ENCODE data around the gene RNF112.

RNF112 gene, protein sequence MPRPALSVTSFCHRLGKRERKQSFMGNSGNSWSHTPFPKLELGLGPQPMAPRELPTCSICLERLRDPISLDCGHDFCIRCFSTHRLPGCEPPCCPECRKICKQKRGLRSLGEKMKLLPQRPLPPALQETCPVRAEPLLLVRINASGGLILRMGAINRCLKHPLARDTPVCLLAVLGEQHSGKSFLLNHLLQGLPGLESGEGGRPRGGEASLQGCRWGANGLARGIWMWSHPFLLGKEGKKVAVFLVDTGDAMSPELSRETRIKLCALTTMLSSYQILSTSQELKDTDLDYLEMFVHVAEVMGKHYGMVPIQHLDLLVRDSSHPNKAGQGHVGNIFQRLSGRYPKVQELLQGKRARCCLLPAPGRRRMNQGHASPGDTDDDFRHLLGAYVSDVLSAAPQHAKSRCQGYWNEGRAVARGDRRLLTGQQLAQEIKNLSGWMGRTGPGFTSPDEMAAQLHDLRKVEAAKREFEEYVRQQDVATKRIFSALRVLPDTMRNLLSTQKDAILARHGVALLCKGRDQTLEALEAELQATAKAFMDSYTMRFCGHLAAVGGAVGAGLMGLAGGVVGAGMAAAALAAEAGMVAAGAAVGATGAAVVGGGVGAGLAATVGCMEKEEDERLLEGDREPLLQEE

GRCh38 chr17:19410875-19411620 lies at the start of gene RNF112:
Gene RNF112, plus strand, starts transcription at chr17:19411232. Its CDS starts 177 bp downstream, at chr17:19411409.
- no peak for DNase-seq (ENCODE audit: low read depth, low spot score)
- H3K27ac ChIP-seq: no peak within 1 kb of the TSS

DNA sequence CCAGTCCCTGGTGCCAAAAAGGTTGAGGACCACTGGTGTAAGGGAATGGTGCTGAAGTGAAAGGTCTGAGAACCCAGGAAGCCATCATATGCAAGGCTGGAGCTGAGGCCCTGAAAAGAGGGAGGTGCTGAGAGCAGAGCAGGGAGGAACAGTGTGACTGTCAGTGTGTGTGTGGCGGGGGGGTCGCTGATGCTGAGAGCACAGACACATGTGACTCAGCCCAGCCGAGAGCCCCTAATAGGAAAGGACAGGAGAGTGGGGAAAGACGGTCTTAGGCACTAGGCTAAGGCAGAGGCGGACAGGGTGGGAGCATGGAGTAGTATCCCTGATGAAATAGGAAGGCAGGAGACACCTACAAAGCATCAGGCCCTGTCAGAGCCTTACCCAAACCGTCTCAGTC lies 49.7 kb upstream of the RNF112 start:
- DNase-seq (ENCODE audit: low read depth, low spot score): no peak
- no peak overlapping the region for H3K27ac ChIP-seq

DNA sequence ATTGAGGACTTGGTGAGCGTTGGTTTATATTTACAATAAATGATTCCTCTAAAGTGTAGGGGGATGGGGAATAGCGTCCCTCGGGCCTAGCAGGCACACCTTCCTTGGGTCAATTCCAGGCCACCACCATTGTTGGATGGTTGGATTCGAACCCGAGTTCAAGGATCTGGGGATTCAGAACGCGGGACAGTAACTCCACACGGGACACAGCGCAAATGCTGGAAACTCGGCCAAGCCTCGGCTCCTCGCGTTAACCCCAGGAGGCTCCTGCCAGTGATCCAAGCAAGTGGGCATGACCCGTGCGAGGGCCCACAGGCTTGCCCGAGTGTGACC lies 49.1 kb upstream of the RNF112 start:
- peak overlapping the region; percentile 59 for H3K27ac ChIP-seq
- no peak for DNase-seq (ENCODE audit: low read depth, low spot score)

DNA sequence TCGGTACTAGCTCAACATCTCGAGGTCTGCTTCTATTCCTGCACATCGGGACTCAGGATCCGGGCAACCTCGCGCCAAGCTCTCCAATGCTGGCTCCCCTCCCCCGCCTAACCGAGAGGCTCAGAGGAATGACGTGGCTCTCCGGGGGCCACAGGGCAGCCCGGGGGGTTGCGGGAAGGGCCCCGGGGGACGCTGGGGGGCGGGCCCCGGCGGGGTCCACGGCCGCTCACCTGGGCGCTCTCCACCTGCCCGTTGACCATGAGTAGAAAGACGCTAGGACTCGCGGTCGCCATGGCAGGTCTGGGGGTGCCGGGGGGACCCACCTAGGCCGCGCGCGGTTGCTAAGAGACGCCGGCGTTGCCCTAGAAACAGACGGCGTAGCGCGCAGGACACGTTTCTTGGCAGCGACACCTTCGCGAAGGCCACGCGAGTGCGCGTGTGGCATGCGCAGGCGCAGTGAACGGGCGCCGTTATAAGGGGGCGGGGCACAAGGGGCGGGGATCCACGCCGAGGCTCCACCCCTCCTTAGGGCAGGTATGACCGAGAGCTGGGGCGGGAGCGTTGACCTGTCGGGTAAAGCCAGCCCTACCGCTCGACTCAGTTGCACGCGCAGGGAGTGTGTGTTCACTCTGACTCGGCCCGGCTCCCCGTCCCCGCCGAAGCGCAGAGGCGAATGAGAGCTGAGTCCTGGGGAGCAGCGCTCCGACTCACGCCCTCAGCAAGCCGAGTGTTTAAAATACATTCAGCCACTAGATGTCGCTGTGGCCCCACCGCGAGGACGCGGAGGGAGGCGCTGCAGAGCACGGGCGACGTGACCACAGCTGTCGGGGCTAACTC lies 48.5 kb upstream of the RNF112 start, which contains the start of gene B9D1:
B9D1 (minus strand) TSS at position 447 of the 837 bp plus-strand sequence; CDS start at position 293, 154 bp downstream.
- peak within 1 kb of the TSS; percentile 59 for H3K27ac ChIP-seq
- DNase-seq (ENCODE audit: low read depth, low spot score): peak; percentile 45

DNA sequence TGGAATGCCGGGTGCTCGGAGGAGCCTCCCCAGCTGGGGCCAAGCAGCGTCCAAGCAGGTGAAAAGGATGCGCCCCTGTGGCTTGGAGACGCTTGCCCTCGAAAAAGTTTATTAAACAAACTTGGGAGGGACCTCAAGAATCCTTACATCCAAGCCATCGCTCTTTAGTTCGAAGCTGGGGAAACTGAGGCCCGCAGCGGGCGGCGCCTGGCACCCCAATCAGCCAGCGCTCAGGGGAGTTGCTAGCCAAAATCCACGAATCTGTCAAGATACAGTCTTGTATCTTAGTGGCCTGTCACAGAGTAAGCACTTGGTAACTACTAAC lies 48.0 kb upstream of the RNF112 start:
- DNase-seq (ENCODE audit: low read depth, low spot score): no peak
- H3K27ac ChIP-seq: peak overlapping the region; percentile 59

GRCh38 chr17:19363460-19364035 lies 47.5 kb upstream of the RNF112 start:
- no peak overlapping the region for H3K27ac ChIP-seq
- no peak for DNase-seq (ENCODE audit: low read depth, low spot score)

DNA sequence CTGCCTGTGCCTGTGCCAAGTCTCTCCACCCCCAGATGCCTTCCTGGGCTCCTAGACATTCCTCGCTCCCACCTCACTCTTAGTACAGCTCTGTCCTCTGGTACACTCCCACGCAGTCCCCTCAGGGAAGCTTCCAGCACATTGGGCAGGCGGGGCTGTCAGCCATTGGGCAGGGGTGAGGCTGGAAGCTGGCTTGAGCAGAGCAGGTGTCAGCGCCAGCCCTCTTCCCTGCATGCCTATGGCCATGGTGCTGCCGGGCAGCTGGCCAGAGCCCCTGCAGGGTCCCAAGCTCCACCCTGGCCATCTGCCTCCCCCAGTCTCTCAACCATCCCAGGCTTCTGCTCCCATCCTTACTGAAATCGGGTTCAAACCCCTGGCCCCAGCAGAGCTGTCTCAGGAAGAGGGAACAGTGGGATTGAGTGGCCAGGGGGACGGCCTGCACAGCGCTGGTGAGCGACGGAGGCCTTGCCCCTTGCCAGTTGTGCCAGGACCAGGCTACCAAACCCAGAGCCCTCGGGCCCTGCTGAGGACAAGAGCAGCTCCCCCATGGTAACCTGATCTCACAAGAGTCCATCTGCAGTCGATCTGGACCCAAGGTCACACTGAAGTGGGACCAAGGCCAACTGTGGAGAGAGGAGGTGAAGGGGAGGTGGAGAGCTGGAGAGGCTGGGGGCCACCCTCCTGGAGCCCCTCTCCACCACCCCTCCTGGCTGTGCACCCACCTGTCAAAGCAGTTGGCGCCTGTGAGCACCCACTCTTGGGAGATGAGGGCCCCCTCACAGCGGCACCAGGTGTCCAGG lies 46.1 kb upstream of the RNF112 start:
- no peak overlapping the region for H3K27ac ChIP-seq
- DNase-seq (ENCODE audit: low read depth, low spot score): no peak

GRCh38 chr17:19365499-19365817 lies 45.6 kb upstream of the RNF112 start:
- no peak overlapping the region for H3K27ac ChIP-seq
- no peak for DNase-seq (ENCODE audit: low read depth, low spot score)

- no peak for DNase-seq (ENCODE audit: low read depth, low spot score)
- H3K27ac ChIP-seq: no peak overlapping the region
Observed at GRCh38 chr17:19365833-19366636, 45.0 kb upstream of the RNF112 start.

DNA sequence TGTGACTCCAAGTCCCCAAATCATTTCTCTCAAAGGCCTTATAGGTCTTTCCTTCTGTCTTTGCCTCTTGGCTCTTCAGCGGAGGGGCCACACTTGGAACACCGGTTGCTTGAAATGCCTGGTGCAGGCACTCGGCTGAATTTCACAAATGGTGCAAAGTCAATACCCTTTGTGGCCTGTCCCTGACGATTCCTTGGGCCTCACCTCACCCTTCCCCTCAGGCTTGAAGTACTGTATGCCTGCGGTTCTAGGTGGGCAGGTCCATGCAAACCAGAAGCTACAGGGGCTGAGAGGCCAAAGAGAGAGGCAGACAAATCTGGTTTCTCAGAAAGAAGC lies 44.4 kb upstream of the RNF112 start:
- H3K27ac ChIP-seq: no peak overlapping the region
- no peak for DNase-seq (ENCODE audit: low read depth, low spot score)

DNA sequence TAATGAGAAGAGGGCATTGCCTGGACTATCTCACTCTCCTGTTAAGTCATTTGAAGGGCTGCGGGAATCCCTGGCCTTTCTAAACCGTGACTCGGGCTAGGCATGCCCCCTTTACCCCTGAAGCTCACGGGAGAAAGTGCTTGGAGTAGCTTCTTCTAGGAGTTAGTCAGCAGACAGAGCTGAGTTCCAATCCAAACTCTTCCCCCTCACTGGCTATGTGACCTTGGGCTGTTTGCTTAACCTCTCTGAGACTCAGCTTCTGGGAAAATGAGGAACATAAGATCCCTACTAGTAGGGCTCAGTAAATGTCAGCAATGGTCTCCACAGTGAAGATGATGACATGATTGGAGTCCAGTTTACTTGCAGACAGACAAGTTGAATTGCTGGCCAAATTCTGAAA lies 42.8 kb upstream of the RNF112 start:
- no peak for DNase-seq (ENCODE audit: low read depth, low spot score)
- no peak overlapping the region for H3K27ac ChIP-seq

DNA sequence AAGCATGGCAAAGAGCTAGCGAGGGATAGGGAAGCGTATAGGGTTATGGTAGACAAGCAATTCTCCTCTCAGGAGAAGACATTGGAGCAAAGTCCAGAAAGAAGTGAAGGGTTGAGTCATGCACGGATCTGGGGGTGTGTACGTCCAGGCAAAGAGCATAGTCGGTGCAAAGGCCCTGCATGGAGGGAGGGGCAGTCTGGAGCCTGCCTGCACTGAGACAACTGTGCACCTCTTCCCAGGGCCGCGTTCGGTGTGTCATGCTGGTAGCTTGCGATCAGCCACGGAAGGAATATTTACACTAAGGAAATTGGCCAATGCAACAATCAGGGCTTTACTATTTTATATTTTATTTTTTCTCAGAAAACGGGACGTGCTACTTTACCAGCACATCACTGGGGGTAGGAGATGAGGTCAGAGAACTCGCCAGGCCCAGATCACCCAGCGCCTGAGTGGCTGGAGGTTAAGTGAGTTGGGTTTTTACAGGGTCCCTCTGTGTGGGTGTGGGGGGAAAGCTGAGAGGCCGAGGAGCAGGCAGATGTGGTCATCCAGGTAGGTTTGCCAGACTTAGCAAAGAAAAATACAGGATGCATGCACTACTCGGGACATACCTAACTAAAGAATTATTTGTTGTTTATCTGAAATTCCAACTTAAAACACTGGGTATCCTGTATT lies 41.8 kb upstream of the RNF112 start:
- no peak overlapping the region for H3K27ac ChIP-seq
- DNase-seq (ENCODE audit: low read depth, low spot score): no peak

GRCh38 chr17:19369846-19370492 lies 41.1 kb upstream of the RNF112 start:
- no peak for DNase-seq (ENCODE audit: low read depth, low spot score)
- H3K27ac ChIP-seq: no peak overlapping the region

GRCh38 chr17:19370493-19370960 lies 40.5 kb upstream of the RNF112 start:
- no peak overlapping the region for H3K27ac ChIP-seq
- DNase-seq (ENCODE audit: low read depth, low spot score): no peak

DNA sequence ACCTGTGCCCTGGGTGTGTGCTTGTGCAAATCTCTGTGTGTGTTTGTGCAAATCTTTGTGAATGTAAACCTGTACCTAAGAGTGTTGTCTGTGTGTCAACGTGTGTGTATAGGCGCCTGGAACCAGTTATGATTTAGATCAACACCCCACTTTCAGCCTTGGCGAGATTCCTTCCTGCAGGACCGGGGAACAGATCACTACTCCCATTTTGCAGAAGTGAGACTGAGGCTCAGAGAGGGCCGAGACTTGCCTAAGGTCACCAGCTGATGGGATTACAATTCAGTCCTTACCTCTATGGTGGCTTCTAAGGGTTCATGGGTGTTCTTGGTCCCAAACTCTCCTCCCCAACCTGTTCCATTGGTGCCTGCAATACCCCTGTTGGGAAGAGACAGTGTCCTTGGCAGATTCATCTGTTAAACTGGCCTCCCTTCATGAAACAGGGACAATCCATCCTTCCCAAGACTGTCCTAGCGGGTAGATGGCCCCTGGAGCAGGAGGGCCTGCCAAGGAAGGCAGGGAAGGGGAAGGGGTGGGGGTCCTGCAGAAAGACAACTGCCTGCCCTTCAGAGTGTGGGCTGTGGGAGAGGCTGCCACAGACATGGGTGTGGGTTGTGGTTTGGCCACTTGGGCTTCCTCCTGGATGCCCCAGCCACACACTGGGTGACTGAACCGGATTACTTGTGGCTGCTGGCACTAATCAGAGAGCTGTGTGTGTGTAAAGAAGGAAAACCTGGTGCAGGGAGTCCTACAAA lies 39.6 kb upstream of the RNF112 start:
- no peak for DNase-seq (ENCODE audit: low read depth, low spot score)
- H3K27ac ChIP-seq: no peak overlapping the region

DNA sequence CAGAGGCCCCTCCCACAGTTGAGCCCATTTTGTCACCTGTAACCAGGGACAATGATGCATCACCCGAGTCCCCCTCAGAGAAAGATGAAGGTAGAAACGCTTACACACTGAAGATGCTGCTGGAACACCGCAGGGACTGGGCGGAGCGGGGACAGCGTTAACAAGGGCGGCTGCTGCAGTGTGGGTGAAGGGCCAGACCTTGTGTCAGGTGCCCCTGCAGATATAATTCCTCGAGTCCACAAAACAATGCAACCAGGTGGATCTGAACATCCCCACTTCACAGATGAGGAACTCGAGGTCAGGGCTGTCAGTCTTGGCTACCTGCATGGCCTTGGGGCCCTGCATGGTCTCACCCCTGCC lies 39.0 kb upstream of the RNF112 start:
- no peak overlapping the region for H3K27ac ChIP-seq
- DNase-seq (ENCODE audit: low read depth, low spot score): no peak

DNA sequence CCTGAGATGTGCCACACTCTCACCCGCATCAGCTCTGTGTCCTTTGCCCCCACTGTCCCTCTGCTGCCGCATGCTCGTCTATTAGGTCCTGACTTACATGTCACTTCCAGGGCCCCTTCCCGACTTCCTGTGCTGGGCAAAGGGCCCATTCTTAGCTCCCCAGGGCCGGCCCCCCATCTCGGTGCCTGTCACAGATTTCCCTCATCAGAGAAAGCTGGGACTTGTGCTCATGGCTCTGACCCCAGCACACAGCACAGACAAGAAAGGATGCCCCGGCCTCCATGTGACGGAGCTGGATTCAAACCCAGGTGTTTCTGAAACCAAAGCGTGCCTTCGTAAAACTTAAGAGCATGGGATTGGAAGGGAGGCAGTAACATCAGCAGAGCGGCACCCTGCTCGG lies 38.6 kb upstream of the RNF112 start:
- no peak overlapping the region for H3K27ac ChIP-seq
- DNase-seq (ENCODE audit: low read depth, low spot score): no peak

Data from epithelial cell of prostate (primary cell).